GM21723 (cell line): ENCODE data around the gene MPST.
"Not testable (repeated sequence)": the region's sequence is repeated elsewhere in the genome, so short reads cannot be mapped to it uniquely, and the experiment has no call there.

ENCODE experiments used
- ATAC-seq: cut with Tn5 transposase; IDR thresholded peaks from one replicate; pipeline ENCODE4 v1.9.1; 2021; ENCODE audit warnings: mild to moderate bottlenecking, moderate library complexity; ENCODE audit not compliant: unreplicated experiment

MPST gene

DNA sequence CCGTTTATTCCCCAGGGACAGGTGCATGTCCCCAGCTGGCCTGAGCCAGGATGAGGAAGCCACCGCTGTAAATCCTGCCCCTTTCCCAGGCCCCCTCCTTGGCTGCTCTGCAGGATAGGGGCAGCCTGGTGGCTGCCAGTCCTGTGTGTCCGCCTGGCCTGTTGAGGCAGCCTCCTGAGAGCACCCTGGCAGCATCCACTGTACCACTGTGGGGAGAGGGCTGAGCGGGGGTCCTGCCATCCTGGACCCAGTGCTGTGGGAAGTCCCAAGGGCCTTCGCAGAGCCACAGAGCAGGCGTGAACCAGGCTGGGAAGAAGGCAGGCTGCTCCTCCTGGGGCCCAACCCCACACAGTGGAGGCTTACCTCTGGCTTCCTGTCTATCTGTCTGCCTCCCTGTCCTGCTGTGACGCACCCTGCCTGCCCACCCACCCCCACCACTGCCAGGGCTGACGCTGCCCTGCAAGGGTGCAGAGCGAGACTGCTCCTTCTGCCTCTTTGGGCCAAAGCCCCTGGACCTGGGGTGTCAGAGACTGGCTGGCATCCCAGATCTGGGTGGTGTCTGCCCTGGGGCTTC is 40.4 kb downstream of the MPST start:
- ATAC-seq = no peak

DNA sequence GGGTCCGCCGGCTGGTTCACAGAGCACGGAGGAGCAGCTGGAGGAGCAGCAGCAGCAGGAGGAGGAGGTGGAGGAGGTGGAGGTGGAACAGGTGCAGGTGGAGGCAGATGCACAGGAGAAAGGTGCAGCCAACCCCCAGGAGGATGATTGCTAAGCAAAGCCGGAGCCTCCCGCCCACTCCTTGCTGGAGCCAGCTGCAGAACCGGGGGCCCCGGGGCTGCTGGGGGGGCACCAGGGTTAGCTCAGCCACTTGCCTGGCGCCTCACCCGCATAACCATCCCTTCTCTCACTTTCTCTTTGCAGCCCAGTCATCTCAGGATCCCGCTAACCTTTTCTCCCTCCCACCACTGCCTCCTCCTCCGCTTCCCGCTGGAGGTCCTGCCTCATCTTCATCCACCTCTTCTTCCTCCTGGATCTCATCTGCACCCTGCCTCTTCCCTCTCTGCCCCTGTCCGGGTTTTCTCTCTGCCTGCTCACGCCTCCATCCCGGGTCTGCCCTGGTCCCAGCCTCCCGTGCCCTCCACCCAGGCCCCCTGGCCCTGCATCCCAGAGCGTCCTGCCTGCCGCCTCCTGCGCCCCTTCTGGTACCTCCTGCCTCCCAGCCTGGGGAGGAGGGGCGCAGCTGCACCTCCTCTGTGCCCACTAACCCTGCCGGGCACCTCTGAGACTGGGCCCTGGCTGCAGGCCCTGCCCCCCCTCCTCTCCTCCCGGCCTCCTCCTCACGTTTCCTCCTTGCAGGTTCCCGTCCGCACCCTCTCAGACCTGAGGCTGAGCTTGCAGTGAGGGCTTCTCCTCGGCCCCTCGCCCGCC is 41.5 kb downstream of the MPST start:
- no peak for ATAC-seq

DNA sequence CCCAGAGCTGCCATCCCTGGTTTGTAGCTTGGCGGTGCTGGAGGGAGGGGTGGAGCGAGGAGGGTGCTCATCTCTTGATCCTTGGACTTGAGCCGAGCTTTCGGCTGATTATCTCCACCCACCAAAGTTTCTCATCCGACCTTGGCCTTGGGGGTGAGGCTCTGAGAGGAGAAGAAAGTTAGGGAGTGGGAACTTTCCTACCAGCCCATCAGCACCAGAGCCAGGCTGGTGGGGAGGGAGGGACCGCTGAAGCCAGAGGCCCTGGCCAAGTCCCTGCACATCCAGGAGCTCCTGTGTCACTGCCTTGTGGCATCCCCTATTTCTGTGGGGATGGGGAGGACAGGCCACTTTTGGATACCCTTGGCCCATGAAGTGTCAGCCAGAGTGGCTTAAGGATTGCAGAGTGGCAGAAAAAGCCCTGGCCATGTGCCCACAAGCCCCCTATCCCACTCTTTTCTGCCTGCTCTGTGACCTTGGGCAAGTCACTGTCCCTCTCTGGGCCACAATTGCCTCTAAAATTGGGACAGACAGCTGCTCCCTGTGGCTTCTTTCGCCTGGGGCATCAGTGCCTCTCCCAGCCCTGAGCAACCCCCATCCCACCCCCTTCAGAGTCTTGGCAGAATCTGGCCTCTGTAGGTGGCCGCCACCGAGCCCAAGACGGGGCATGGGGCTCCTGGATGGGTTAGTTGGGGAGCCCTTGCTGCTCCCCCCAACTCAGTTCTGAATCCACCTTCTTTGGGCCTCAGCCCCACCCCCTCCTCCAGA is 42.3 kb downstream of the MPST start:
- ATAC-seq = no peak

DNA sequence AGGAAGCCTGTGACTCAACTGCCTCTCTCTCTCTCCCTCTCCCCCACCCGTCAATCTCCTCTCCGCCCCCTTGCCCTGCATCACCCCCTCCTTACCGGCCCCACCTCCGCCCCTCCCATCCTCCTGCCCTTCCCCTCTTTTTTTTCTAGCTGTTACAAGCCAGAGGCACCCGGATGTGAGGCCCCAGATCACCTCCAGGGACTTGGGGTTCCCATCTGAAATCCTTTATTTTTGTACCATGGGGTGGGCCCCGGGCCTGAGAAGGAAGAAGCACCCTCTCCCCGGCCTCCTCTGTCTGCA is 42.8 kb downstream of the MPST start:
- no peak for ATAC-seq

DNA sequence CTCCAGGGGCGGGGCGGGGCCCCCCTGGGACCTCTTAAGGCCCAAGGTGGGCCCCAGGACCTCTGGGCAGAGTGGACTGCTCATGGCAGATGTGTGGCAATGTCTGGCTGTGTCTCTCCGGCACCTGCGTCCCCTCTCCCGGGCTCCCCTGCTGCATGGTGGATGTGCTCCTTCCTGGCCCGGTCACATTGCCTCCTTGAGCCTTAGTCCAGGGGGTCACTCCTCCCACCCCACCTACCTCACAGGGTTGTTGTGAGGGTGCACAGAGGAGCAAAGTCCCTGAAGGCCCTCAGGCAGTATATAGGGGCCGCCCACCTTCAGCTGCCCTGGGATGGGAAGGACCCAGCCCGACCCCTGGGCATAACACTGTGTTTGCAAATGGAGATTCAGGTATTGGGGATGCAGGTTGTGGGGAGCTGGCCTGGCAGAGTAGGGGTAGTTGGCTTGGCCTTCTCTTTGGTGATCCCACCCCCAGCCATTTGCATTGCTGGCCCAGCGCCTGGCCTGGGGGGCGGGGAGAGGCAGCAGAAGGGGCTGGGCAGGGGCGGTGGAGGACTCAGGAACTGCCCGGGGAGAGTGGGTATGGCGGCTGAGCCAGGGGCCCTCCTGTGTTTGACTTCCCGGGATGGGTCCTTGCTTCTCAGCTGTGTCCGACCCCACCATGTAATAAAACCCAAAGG is 43.3 kb downstream of the MPST start:
- no peak for ATAC-seq

DNA sequence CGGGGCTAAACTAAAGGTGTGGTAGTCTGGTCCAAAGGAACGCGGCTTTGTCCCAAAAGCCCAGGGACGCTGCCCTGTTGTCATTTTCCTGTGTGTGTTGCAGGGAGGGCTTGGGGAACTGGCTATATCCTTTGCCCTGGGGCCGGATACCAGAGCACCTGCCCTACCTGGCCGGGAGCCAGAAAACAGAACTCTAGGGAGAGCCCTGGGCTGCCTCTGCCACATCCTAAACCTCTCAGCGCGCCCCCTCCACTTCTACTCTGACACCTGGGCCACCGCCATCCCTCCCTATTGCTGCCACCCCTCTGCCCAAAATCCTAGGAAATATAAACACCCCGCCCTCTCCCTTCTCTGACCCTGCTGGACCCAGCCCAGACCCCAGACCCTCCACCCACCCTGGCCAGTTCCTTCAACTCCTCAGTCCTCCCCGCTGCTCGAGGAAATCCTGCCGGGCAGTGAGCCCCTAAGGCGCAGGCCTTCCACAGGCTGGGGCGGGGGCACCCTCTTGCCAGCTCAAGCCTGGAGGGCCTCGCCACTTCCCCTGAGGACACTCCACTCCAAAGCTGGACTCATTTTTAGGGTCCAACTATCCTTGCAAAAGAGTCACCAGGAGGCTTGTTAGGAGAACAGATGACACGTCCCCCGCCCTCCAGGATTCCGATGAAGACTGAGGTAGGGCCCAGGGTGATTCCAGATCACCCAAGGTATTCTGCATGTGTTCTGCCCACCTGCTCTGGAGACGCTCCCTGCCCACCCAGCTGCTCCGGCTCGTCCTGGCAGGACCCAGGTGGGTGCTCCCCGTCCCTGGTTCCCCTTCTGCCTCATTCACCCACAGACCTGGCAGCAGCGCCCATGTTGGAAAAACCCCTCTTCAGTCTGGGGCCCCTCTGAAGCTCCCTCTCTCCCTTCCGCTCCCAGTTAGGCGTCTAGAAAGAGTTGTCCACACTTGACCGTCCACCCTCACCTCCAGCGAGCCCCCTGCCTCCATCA is 44.2 kb downstream of the MPST start:
- ATAC-seq = no peak

DNA sequence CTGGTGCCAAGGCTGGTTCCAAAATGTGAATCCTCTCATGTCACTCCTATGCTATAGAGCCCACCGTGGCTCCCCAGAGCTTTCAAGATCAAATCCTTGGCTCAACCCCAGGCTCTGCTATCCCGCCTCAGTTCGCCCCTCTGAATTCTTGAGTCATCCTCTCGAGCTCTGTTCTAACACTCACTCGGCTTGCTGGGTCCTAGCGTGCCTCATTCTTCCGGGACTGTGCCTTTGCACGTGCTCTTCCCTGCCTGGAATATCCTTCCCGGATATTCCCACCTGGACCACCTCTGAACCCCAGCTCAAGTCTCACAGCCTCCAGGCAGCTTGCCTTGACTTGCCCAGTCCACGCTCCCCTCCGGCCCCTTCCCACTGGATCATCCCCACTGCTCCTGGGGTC is 45.0 kb downstream of the MPST start:
- no peak for ATAC-seq

DNA sequence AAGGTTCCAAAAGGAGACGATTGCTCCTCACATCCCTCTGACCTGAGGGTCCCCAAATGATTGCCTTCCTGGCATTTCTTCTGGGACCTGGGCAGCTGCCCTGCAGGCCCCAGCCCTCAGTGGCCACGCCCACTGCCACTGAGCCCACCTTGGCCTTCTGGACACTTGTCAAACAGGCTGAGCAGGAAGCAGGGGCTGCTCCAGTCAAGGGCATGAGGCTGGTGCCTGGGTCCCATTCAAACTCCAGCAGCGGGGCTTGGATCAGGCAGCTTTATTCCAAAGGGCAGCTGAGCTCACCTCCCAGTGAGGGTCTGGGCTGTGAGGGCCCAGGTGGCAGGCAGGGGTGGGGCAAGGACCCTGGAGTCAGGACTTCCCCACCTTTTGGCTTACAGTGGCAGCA is 45.6 kb downstream of the MPST start:
- ATAC-seq = no peak

DNA sequence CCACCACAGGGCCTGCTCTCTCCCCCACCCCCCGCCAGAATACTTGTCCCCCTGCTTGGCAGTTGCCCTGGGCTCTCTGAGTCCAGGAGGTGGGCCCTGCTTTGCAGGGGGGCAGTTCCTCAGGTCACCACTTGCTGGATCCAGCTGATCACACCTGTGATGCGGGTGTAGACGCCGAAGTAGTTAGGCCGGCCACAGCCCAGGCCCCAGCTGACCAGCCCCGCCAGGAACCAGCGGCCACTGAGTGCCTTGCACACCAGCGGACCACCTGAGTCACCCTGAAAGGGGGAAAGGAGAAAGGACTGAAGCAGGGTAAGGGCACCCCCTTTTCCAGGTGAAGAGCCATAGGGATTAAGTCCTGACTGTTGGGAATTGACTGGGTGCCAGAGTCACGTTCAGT is 46.4 kb downstream of the MPST start:
- ATAC-seq = no peak

DNA sequence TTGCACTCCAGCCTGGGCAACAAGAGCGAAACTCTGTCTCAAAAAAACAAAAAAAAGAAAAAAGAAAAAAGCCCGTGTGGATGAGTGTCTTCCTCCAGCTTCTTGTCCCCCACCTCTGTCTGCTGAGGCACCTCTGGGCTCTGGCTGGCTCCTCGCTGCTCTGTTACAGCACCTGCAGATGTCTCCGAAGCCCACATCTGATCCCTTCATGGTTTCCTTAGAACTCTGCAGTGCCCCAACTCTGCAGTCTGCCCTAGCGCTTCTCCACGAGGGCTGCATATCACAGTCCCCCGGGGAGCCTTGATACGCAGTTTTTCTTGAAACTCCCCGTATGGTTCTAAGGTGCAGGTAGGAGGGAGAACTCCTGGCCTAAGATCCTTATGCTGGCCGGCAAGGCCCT is 47.9 kb downstream of the MPST start:
- no peak for ATAC-seq

DNA sequence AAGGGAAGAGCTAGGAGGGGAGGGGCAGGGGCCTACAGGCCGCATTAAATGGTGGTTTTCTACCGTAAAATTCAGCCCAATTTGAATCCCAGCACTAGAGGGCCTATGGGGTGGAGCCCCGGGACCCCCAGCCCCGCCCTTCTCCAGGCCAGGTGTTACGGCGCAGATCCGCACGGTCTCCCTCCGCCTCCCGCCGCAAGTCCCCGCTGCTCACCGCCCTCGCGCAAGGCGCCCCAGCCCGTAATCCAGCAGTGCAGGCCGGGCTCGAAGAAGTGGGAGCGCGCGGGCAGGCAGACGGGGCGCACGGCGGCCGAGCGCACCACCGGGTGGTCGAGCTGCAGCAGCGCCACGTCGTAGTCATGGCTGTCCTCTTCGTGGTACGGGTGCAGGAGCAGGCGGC is 49.3 kb downstream of the MPST start:
- ATAC-seq = no peak

DNA sequence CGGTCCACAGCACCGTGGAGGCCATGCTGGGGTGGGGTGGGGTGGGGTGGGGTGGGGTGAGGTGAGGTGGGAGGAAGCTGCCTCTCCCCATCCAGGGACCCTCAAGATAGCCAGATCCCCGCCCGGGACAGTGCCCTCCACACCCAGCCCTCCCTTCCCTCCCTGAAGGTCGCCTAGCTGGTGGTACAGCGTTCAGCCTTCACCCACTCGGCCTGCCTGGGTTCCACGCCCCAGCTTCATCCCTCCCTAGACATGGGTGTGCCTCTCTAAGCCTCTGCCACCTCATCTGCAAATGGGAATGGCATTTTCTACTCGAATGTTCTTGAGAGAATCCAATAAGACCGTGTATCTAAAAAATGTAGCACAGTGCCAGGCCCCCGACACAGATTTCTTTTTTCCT is 49.8 kb downstream of the MPST start:
- ATAC-seq = no peak

DNA sequence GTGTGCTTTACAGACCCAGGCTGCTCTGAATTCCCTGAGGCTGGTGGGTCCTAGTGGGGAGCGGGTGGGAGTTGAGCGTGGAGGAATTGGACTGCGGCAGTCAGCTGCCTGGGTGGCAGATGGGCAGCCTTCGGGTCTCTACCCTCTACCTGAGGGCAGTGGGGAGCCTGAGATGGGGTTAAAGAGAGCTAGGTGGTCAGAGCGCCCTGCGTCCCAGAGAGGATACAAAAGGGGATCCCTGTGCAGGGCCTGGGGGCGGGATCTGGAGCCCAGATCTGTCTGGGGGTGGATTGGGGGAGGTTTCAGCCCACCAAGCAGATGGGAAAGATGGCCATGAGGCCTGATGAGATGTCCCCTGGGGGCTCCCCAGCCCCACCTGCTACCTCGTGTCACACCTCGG is 50.2 kb downstream of the MPST start:
- ATAC-seq = no peak

DNA sequence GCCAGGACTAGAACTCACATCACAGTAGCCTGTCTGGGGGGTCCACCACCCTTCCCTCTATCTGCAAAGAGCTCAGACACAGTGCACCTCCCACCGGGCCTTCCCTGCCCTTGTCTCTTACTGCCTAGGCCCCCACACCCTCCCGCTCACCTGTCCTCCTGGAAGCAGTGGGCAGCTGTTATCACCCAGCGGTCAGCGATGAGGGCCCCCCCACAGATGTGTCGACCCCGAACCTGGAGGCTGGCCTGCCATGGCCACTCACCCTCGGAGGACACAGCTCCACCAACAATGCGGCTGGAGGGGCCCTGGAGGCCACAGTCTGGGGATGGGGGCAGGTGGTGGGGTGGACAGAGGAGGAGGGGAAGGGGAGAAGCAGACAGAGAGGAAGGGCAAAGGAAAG is 50.8 kb downstream of the MPST start:
- no peak for ATAC-seq

DNA sequence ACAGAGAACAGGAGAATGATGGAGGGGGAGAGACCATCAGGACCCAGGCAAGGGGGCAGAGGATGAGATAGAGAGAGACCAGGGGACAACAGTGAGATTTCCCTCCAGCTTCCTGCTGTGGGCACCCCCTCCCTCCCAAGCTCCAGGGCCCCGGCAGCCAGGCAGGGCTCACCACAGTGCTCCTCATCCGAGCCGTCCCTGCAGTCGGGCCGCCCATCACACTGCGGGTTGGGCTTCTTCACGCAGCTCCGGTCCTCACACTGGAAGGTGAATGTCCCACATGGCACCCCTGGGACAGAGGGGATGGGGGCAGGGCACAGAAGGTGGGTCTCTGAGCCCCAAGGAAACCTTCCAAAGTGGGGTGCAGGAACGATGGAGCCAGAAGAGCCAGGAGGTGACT is 51.2 kb downstream of the MPST start:
- no peak for ATAC-seq

DNA sequence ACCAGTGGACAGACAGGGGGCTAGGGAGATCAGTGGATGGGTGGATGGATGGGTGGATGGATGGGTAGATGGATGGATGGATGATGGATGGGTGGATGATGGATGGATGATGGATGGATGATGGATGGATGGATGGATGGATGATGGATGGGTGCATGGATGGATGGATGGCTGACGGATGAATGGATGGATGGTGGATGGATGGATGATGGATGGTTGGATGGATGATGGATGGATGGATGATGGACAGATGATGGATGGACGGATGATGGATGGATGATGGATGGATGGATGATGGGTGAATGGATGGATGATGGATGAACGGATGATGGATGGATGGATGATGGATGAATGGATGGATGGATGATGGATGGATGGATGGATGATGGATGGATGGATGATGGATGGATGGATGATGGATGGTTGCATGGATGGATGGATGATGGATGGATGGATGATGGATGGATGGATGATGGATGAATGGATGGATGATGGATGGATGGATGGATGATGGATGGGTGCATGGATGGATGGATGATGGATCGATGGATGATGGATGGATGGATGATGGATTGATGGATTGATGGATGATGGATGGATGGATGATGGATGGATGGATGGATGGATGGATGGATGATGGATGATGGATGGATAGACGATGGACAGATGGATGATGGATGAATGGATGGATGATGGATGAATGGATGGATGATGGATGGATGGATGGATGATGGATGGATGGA is 52.5 kb downstream of the MPST start:
- ATAC-seq = not testable (repeated sequence)

DNA sequence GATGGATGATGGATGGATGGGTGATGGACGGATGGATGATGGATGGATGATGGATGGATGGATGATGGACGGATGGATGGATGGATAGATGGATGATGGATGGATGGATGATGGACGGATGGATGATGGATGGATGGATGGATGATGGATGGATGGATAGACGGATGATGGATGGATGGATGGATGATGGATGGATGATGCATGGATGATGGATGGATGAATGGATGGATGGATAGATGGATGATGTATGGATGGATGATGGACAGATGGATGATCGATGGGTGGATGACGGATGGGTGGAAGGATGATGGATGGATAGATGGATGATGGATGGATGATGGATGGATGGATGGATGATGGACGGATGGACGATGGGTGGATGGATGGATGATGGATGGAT is 53.1 kb downstream of the MPST start:
- ATAC-seq = no peak

DNA sequence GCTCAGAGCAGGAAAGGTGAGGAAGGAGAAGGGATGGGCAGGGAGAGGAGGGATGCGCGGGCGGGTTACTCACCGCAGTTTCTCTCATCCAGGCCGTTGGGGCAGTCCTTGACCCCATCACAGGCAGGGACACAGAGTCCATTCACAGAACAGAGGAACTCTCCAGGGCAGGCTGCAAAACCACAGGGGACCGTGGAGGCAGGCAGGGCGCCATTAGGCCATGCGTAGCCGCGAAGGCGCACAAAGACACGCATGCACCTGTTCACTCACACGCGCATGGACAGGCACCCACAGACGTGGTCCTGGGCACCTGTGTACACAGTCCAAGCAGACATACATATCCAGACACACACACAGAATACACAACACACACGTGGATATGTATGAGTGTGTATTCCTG is 55.0 kb downstream of the MPST start:
- ATAC-seq = no peak

DNA sequence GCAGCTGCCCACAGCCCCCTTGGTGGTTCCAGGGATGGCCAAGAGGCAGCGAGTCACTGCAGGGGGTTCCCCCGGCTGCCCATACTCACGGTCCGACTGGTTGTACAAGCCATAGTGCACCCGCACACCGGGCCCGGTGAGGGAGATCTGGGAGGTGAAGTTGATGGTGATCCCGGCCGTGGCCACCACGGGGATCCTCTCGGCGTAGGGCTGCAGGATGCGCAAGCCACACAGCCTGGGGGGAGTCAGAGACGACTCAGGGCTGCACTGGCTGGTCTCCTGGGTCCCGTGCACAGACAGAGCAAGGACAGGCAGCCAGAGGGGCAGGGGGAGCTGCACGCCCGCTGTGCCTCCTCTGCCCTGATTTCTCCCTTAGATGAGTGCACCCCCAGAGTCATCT is 55.5 kb downstream of the MPST start:
- no peak for ATAC-seq
